Retina (tissue), 1 donor: ENCODE data around the gene ARHGAP33.
A peak's percentile ranks its signal among the peaks of the same experiment; 100 is the strongest.

Experiments used
- DNase-seq: peaks from one replicate; pipeline ENCODE4 v3.0.0-alpha.2; 2016

The ARHGAP33 gene, protein sequence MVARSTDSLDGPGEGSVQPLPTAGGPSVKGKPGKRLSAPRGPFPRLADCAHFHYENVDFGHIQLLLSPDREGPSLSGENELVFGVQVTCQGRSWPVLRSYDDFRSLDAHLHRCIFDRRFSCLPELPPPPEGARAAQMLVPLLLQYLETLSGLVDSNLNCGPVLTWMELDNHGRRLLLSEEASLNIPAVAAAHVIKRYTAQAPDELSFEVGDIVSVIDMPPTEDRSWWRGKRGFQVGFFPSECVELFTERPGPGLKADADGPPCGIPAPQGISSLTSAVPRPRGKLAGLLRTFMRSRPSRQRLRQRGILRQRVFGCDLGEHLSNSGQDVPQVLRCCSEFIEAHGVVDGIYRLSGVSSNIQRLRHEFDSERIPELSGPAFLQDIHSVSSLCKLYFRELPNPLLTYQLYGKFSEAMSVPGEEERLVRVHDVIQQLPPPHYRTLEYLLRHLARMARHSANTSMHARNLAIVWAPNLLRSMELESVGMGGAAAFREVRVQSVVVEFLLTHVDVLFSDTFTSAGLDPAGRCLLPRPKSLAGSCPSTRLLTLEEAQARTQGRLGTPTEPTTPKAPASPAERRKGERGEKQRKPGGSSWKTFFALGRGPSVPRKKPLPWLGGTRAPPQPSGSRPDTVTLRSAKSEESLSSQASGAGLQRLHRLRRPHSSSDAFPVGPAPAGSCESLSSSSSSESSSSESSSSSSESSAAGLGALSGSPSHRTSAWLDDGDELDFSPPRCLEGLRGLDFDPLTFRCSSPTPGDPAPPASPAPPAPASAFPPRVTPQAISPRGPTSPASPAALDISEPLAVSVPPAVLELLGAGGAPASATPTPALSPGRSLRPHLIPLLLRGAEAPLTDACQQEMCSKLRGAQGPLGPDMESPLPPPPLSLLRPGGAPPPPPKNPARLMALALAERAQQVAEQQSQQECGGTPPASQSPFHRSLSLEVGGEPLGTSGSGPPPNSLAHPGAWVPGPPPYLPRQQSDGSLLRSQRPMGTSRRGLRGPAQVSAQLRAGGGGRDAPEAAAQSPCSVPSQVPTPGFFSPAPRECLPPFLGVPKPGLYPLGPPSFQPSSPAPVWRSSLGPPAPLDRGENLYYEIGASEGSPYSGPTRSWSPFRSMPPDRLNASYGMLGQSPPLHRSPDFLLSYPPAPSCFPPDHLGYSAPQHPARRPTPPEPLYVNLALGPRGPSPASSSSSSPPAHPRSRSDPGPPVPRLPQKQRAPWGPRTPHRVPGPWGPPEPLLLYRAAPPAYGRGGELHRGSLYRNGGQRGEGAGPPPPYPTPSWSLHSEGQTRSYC

DNA sequence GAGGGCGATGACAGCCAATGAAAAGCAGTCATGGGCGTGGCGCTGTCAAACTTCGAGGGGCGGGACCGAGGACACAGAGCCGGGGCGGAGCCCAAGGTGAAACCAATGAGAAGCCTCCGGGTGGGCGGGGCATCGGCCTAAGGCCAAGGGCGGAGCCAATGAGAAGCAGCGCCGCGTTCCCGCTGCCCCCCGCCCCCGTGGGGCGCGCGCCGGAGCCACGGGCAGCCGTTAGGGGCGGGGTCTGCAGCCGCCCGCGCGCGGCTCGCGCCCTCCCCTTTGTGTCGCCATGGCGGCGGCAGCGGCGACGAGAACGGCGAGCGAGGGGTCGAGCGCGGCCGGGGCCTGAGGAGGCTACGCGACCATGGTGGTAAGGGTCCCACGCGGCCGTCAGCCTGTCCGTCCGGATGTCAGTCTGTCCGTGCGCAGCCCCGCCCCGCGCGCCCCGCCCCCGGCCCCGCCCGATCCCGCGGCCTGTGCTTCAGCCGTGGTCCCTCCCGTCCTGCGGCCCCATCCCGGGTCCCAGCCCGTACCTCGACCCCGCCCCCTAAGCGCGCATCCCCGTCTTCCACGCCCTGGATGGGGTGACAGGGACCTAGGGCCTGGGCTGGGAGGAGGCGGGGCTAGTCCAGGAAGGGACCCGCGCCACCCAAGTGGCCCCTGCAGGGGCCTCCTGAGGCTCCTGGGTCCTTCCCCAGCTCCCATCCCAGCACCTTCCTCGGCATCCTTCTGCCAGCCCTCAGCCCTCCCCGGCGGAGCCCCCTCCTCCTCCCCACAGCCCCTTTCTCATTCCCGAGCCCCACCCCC is at the start of gene ARHGAP33:
Gene ARHGAP33, plus strand, starts transcription at position 267 of the 804 bp plus-strand sequence. Its CDS starts 95 bp downstream, at position 362.
- peak; percentile 96 for DNase-seq

DNA sequence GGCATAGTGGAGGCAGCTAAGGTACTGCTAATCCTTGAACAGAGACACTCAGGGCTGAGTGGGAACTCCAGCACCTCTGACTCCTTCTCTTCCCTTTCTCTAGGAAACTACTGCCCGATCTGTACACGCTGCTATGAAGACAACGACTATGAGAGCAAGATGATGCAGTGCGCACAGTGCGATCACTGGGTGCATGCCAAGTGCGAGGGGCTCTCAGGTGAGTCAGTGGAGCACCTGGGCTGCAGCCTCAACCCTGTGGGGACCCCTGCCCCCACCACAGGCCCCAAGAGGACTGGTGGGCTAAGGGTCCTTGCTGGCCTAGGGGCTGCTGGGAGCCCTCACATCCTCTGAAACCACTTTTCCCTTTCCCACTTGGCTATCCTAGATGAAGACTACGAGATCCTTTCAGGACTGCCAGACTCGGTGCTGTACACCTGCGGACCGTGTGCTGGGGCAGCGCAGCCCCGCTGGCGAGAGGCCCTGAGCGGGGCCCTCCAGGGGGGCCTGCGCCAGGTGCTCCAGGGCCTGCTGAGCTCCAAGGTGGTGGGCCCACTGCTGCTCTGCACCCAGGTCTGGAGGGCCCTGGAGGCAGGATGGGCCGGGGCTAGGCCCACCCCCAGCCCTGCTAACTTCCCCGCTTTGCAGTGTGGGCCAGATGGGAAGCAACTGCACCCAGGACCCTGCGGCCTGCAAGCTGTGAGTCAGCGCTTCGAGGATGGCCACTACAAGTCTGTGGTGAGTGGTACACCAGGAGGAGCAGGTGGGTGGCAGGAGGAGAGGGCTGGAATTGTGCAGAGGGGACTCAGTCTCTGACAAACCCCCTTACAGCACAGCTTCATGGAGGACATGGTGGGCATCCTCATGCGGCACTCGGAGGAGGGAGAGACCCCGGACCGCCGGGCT is 48.1 kb upstream of the ARHGAP33 start:
- no peak for DNase-seq

DNA sequence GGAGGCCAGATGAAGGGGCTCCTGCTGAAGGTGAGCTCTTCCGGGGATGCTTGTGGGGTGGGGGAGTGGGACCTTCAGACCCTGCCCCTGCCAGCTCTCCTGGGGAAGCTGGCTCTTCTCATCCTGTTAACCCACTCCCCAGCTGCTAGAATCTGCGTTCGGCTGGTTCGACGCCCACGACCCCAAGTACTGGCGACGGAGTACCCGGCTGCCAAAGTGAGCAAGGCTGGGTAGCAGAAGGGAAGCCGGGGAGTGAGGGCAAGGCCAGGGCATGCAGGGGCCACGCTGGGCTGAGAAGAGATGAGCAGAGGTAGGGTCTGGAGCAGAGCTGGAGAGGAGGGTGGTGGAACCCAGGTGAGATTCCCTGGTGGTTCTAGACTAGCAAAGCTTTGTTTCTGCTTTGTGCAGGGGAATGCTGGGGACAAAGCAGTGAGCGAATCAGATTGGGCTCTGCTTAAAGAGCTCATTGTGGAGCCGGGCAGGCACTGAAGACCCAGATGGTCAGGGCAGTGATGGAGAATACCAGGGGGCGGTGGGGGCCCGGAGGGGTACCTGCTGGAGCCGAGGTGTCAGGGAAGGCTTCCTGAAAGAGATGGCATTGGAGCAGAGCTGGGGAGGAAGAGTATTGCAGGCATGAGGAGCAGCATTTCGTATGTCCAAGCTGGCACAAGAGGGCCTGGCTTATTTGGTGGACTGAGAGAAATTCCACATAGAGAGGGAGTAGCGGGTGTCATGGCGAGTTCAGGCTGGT is 47.2 kb upstream of the ARHGAP33 start:
- no peak for DNase-seq

DNA sequence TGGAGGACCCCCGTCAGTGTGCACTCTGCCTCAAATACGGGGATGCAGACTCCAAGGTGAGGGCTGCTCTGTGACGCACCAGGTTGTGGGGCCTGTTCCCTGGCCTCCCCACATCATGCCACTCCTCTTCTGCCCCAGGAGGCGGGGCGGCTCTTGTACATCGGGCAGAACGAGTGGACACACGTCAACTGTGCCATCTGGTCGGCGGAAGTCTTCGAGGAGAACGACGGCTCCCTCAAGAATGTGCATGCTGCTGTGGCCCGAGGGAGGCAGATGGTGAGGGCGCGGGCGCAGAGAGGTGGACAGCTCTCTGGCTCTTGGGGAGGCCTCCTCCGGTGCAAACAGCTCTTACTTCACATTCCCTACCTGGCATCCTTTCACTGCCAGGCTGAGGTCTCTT is 46.3 kb upstream of the ARHGAP33 start:
- DNase-seq = no peak

DNA sequence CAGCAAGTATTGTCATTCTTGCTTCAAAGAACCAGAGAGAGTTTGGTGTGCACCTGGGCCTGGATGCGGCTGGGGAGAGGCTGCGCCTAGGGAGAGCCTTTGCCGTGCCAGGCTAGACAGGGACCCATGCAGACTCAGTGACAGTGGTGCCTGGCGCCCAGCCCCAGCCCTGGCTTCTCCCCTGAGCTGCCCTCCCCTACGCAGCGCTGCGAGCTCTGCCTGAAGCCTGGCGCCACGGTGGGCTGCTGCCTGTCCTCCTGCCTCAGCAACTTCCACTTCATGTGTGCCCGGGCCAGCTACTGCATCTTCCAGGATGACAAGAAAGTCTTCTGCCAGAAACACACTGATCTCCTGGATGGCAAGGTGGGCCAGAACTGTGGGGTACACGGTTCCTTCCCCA is 45.6 kb upstream of the ARHGAP33 start:
- DNase-seq = no peak

DNA sequence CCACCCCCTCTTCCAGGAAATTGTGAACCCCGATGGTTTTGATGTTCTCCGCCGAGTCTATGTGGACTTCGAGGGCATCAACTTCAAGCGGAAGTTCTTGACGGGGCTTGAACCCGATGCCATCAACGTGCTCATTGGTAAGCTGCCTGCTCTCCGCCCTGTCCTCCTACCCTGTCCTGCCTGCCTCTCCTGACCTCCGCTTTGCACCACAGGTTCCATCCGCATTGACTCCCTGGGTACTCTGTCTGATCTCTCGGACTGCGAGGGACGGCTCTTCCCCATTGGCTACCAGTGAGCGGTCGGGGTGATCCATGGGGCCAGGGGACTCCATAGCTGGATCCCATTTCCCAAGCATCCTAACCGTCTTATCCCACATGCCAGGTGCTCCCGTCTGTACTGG is 45.0 kb upstream of the ARHGAP33 start:
- DNase-seq = no peak

DNA sequence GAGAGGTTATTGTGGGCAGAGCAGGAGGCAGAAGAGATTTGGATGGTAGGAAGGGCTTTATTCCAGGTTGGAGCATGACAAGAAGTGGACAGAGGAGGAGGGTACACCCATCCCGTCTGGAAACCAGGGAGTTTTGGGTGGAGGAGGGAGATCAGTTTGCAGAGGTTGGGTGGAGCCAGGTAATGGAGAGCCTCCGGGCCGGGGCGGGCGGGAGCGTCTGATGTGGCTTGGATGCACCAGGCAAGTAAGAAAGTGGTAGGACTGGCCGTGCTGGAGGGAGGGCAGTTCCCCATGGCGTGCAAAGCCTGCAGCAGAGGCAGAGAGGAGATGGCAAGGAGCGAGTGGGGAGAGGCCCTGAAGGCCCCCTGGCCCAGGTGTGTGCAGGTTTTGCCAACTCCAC is 44.0 kb upstream of the ARHGAP33 start:
- DNase-seq = no peak

DNA sequence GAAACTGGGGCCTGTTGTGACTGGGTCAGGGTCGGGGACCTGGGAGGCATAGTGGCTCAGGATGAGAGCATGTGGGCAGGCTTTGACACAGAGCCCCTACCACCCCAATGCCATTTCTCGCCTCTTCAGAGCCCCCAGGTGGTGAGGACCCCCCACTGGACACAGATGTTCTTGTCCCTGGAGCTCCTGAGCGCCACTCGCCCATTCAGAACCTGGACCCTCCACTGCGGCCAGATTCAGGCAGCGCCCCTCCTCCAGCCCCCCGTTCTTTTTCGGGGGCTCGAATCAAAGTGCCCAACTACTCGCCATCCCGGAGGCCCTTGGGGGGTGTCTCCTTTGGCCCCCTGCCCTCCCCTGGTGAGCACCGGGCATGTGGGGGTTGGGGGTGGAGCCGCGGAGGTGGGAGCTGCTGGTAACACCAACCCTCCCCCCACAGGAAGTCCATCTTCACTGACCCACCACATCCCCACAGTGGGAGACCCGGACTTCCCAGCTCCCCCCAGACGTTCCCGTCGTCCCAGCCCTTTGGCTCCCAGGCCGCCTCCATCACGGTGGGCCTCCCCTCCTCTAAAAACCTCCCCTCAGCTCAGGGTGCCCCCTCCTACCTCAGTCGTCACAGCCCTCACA is 43.5 kb upstream of the ARHGAP33 start:
- no peak for DNase-seq

DNA sequence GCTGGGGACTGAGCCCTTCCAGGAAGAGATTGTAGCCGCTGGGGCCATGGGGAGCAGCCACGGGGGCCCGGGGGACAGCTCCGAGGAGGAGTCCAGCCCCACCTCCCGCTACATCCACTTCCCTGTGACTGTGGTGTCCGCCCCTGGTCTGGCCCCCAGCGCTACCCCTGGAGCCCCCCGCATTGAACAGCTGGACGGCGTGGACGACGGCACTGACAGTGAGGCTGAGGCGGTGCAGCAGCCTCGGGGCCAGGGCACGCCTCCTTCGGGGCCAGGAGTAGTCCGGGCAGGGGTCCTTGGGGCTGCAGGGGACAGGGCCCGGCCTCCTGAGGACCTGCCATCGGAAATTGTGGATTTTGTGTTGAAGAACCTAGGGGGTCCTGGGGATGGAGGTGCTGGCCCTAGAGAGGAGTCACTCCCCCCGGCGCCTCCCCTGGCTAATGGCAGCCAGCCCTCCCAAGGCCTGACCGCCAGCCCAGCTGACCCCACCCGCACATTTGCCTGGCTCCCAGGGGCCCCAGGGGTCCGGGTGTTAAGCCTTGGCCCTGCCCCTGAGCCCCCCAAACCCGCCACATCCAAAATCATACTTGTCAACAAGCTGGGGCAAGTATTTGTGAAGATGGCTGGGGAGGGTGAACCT is 42.7 kb upstream of the ARHGAP33 start:
- DNase-seq = no peak

DNA sequence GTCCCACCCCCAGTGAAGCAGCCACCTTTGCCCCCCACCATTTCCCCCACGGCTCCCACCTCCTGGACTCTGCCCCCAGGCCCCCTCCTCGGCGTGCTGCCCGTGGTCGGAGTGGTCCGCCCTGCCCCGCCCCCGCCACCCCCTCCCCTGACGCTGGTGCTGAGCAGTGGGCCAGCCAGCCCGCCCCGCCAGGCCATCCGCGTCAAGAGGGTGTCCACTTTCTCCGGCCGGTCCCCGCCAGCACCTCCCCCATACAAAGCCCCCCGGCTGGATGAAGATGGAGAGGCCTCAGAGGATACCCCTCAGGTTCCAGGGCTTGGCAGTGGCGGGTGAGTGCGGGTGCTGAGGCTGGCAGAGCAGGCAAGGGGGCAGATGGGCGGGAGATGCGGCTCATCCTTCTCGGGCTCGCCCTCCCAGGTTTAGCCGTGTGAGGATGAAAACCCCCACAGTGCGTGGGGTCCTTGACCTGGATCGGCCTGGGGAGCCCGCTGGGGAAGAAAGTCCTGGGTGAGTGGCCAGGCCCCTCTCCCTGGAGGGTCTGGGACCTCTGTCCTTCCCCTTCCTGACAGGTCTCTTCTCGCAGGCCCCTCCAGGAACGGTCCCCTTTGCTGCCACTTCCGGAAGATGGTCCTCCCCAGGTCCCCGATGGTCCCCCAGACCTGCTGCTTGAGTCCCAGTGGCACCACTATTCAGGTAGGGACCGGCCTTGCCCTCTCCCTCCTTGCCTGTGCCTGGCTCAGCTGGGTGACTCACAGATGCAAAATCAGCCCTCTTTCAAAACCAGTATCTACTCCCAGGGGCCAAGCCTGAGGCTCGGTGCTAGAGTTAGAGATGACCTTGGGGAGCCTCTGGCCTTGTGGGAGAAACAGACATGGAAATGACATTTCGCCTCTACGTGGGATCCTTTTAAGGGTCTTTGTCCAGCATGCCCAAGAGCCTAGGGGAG is 41.9 kb upstream of the ARHGAP33 start:
- no peak for DNase-seq

DNA sequence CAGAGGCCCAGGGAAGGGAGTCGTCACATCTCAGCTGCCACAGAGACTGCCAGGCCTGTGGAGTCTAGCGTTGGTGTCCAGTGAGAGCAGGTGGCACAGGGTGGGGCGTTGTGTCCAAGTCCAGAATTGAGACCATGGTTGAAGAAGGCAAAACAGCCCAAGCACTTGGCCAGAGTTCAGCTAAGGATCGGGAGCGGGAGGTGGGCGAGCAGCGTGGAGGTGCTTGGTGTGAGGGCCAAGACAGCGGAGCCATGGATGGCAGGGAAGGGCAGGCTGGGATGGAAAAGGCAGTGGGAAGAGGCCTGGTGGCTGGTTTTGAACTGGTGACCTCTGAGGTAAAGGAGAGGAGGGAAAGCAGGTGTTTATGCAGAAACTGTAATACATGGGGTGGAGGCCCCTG is 41.1 kb upstream of the ARHGAP33 start:
- DNase-seq = no peak

DNA sequence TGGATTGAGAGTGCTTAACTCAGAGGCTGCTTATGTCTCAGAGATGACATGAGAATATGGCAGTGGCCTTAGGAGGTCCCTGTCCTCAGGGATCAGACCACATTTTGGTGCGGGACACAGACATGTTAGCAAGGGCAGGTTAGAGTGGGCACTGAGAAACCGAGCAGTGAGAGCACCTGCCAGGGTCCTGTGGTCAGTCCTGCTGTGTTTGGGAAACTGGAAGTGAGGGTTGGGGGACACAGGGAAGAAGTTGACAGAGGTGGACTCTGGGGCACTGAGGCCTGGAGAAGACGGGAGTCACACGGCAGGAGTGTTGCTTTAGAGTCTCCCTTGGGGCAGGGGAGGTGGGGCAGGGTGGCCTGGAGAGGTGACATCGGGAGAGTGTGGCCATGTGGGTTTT is 40.5 kb upstream of the ARHGAP33 start:
- no peak for DNase-seq

DNA sequence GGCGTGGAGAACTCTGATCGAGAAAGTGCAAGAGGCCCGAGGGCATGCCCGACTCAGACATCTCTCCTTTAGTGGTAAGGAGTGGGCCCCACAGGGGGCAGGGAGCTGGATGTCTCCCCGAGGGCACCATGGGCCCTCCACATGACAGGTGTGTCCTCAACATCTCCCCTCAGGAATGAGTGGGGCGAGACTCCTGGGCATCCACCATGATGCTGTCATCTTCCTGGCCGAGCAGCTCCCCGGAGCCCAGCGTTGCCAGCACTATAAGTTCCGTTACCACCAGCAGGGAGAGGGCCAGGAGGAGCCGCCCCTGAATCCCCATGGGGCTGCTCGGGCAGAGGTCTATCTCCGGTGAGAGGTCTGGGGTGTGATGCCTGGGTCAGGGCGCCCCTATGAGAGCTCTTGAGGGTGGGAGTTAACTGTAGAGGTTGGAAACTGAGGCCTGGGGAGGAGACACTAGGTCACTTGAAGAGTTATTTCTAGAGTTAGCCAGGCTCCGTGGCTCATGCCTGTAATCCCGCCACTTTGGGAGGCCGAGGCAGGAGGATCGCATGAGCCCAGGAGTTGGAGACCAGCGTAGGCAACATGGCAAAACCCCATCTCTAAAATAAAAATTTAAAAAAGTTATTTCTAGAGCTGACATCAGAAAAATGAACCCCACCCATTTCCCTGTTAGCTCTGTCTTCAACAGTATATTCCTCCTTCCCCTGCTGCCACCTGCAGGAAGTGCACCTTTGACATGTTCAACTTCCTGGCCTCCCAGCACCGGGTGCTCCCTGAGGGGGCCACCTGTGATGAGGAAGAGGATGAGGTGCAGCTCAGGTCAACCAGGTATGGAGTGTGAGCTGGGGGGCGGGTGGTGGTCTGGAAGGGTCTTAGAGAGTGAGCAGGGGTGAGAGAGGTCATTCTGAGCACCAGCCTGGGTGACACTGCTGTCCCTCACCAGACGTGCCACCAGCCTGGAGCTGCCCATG is 38.2 kb upstream of the ARHGAP33 start:
- DNase-seq = no peak

DNA sequence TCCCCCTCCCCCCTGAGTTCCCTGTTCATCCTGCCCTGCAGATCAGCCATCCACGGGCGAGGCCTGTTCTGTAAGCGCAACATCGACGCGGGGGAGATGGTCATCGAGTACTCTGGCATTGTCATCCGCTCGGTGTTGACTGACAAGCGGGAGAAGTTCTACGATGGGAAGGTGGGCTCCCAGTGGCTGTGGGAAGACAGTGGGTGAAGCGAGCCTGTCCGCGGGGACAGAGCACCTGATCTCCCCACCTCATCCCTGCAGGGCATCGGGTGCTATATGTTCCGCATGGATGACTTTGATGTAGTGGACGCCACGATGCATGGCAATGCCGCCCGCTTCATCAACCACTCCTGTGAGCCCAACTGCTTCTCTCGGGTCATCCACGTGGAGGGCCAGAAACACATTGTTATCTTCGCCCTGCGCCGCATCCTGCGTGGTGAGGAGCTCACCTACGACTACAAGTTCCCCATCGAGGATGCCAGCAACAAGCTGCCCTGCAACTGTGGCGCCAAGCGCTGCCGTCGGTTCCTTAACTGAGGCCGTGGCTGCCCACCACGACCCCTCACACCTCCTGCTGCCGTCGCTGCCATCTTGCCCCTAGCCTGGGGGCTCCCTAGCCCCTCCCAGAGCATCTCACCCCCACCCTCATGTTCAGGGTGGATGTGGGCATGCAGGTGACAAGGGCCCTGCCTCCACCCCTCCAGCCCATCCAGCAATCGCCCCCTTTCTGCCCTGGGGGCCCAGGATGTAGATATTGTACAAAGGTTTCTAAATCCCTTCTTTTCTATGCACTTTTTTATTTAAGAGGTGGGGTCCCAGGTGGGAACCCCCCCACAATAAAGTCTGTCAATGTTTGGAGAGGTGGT is 37.1 kb upstream of the ARHGAP33 start:
- DNase-seq = no peak

DNA sequence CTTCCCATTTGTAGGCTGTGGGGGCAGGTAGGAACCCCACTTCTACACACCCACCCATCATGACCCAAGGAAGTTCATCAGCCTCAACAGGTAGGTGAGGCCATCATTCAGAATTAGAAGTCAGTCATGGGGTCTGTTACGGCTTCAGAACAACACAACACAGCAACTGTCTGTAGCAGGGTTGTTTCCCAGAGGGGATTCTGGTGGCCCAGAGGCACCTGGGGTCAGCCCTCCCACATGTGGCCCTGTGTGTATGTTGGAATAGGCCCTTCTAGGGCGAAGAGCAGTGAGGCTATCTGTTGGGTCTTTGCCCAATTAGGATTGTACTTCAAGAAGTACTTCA is 36.5 kb upstream of the ARHGAP33 start:
- DNase-seq = no peak
